Caco-2 (cell line): Measurements from ENCODE around the gene RCAN1. TPM values are rescaled to one million over a fixed set of nuclear protein-coding genes. Genes with fewer than 3 reads are reported as not detected.
"Not testable (repeated sequence)": the region's sequence is repeated elsewhere in the genome, so short reads cannot be mapped to it uniquely, and the experiment has no call there.

Experiments used
- BruUV-seq: library from RNA; stranded (reverse); fragments of 400-500 nt; replicated peaks from 2 replicates; lab custom pipeline; 2021; lab: Mats Ljungman, UMichigan
- CTCF ChIA-PET: fragments of 300-600 bp; sonication (Branson Sonifier 250); formaldehyde crosslinking; loops from one replicate; lab custom pipeline; 2022; ENCODE audit warnings: antibody characterized with exemption; lab: Charles Lee
- POLR2A ChIA-PET: fragments of 300-600 bp; sonication (Branson Sonifier 250); formaldehyde crosslinking; loops from one replicate; lab custom pipeline; 2022; ENCODE audit warnings: antibody characterized with exemption; lab: Charles Lee
- DNase-seq, 2 experiments: peaks; one replicate each; pipeline versions ENCODE4 v3.0.0 to v3.0.0-alpha.2; 2020 to 2022
- H3K27me3 ChIP-seq: replicated peaks from 2 replicates; pipeline ENCODE4 v1.6.0; 2011; ENCODE audit warnings: low read length; ENCODE audit not compliant: control insufficient read depth, insufficient read depth
- H3K36me3 ChIP-seq: 2 replicates; pipeline ENCODE4 v1.5.1; 2011; ENCODE audit warnings: low read length; ENCODE audit not compliant: control insufficient read depth, insufficient read depth
- H3K4me1 ChIP-seq: fragments of 250-450 bp; sonication (Bioruptor Pico); 2 replicates; pipeline ENCODE4 v1.5.1; 2020; ENCODE audit warnings: mild to moderate bottlenecking
- H3K4me3 ChIP-seq: 2 replicates; pipeline ENCODE4 v1.5.1; 2011; ENCODE audit warnings: low read depth, mild to moderate bottlenecking, control low read depth, low read length
- H3K9me3 ChIP-seq: fragments of 250-450 bp; sonication (Bioruptor Pico); 2 replicates; pipeline ENCODE4 v1.5.1; 2020; ENCODE audit warnings: mild to moderate bottlenecking, moderate library complexity
- H3K27ac Mint-ChIP-seq: one replicate; pipeline ENCODE4 v1.8.0; 2022; ENCODE audit warnings: mixed read lengths; ENCODE audit not compliant: unreplicated experiment
- H3K27me3 Mint-ChIP-seq: one replicate; pipeline ENCODE4 v1.8.0; 2022; ENCODE audit warnings: mixed read lengths; ENCODE audit not compliant: insufficient read depth, unreplicated experiment
- H3K36me3 Mint-ChIP-seq: one replicate; pipeline ENCODE4 v1.8.0; 2022; ENCODE audit warnings: mild to moderate bottlenecking, mixed read lengths; ENCODE audit not compliant: insufficient read depth, unreplicated experiment
- H3K4me1 Mint-ChIP-seq: one replicate; pipeline ENCODE4 v1.8.0; 2022; ENCODE audit warnings: low read depth, mixed read lengths; ENCODE audit not compliant: unreplicated experiment
- H3K4me3 Mint-ChIP-seq: one replicate; pipeline ENCODE4 v1.8.0; 2022; ENCODE audit warnings: mild to moderate bottlenecking, moderate library complexity, mixed read lengths; ENCODE audit not compliant: unreplicated experiment
- H3K9me3 Mint-ChIP-seq: one replicate; pipeline ENCODE4 v1.8.0; 2022; ENCODE audit warnings: mixed read lengths; ENCODE audit not compliant: unreplicated experiment
- intact Hi-C: fragments of 100-400 bp; cut with micrococcal nuclease; formaldehyde crosslinking; loops from one replicate; pipeline ENCODE4 v1.10.0; 2022; ENCODE audit not compliant: unreplicated experiment
- total RNA-seq: library from RNA; stranded (reverse); gene quantifications from 2 replicates; pipeline ENCODE4 v1.2.3, GENCODE V29; 2022
- TF ChIP-seq, protein P1 (sequence below), 2 experiments: fragments of 200-600 bp in 1 of 2; IDR thresholded peaks; 1 replicate in 1 of 2; 2 replicates in 1 of 2; pipeline versions ENCODE4 v1.5.1 to v1.8.0; 2011 to 2022; ENCODE audit warnings: antibody characterized with exemption in 1 of 2, control low read depth in 1 of 2, inconsistent platforms in 1 of 2, low read depth in 1 of 2, low read length in 1 of 2, mild to moderate bottlenecking in 1 of 2, moderate library complexity in 1 of 2; ENCODE audit not compliant: insufficient read depth in 1 of 2, severe bottlenecking in 1 of 2, unreplicated experiment in 1 of 2

Gene RCAN1
- total RNA-seq, 1 experiment from 2014 or later, result 29.4 TPM

DNA sequence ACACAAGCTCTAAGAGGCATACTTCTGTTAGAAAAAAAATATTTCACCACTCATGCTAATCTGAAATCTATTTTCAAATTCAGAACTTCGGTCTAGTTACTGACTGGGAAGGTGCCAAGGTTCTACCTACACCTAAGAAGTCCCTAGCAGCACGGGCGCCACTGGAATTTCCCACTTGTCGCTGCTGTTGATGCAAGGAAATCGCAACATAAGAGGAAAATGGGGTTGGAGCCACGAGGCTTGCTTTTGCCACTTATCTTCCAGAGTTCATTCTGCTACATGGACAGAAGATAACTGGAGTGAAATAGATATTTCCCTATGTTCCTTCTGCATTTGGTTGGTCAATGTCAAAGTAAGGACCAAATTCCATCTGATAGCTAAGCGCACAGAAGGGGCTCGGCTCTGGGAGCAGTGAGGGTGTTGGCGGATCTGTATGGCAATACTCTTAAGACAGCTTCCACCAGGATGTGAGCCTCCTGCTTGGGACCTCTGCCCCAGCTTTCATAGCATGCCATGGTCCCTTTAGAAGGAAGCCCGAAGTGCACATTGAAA lies 47.2 kb downstream of the RCAN1 start:
- intact Hi-C loops, result no loop called here
- H3K4me1 Mint-ChIP-seq, result no peaks in the 10 kb centered on the region
- H3K27ac Mint-ChIP-seq, result no peak overlapping the region
- no peak overlapping the region for H3K4me3 Mint-ChIP-seq
- Histone ChIP-seq H3K27me3 (no peaks in the 10 kb centered on the region), H3K4me1 (no peaks in the 10 kb centered on the region), H3K9me3 (no peaks in the 10 kb centered on the region), H3K4me3 (no peak overlapping the region), H3K36me3 (no peaks in the 10 kb centered on the region)
- no peaks in the 10 kb centered on the region for H3K27me3 Mint-ChIP-seq
- DNase-seq, result no peak
- no TSS peak for BruUV-seq
- CTCF ChIA-PET, result no interaction called here
- no peaks in the 10 kb centered on the region for H3K36me3 Mint-ChIP-seq
- no peaks in the 10 kb centered on the region for H3K9me3 Mint-ChIP-seq
- POLR2A ChIA-PET, result no interaction called here
- TF ChIP-seq, protein P1, sequence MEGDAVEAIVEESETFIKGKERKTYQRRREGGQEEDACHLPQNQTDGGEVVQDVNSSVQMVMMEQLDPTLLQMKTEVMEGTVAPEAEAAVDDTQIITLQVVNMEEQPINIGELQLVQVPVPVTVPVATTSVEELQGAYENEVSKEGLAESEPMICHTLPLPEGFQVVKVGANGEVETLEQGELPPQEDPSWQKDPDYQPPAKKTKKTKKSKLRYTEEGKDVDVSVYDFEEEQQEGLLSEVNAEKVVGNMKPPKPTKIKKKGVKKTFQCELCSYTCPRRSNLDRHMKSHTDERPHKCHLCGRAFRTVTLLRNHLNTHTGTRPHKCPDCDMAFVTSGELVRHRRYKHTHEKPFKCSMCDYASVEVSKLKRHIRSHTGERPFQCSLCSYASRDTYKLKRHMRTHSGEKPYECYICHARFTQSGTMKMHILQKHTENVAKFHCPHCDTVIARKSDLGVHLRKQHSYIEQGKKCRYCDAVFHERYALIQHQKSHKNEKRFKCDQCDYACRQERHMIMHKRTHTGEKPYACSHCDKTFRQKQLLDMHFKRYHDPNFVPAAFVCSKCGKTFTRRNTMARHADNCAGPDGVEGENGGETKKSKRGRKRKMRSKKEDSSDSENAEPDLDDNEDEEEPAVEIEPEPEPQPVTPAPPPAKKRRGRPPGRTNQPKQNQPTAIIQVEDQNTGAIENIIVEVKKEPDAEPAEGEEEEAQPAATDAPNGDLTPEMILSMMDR (IDR thresholded peaks at IDR 0.05; ENCODE audit: insufficient read depth in 1 of 2, low read depth in 1 of 2, low read length in 1 of 2, severe bottlenecking in 1 of 2, unreplicated experiment in 1 of 2), result no peak

DNA sequence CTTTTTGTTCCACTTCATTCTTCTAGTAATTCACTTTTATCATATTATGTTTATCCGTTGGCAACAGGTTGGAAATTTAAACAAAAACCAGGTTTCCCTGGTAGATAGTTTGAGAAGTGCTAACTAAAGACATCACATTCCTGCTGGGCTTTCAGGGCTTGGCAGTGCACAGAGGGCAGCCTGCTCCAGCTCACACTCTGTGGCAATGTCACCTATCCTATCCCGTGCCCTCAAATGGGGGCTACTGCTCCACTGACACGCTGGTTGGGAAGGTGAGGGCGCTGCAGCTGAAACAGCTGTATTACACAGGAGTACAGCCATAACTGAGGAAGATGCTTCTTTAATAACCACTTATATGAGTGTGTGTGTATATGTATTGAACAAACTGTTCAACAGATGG lies 49.7 kb downstream of the RCAN1 start:
- CTCF ChIA-PET, result no interaction called here
- H3K36me3 ChIP-seq, result no peaks in the 10 kb centered on the region
- no peaks in the 10 kb centered on the region for H3K9me3 Mint-ChIP-seq
- H3K9me3 ChIP-seq, result no peaks in the 10 kb centered on the region
- no peak overlapping the region for H3K27ac Mint-ChIP-seq
- no peak overlapping the region for H3K4me3 Mint-ChIP-seq
- intact Hi-C loops, result no loop called here
- BruUV-seq, result no TSS peak
- POLR2A ChIA-PET, result no interaction called here
- no peaks in the 10 kb centered on the region for H3K27me3 Mint-ChIP-seq
- H3K4me3 ChIP-seq, result no peak overlapping the region
- TF ChIP-seq, protein P1 (IDR thresholded peaks at IDR 0.05; ENCODE audit: insufficient read depth in 1 of 2, low read depth in 1 of 2, low read length in 1 of 2, severe bottlenecking in 1 of 2, unreplicated experiment in 1 of 2), result no peak
- DNase-seq, result no peak
- no peaks in the 10 kb centered on the region for H3K27me3 ChIP-seq
- no peaks in the 10 kb centered on the region for H3K4me1 ChIP-seq
- H3K4me1 Mint-ChIP-seq, result no peaks in the 10 kb centered on the region
- no peaks in the 10 kb centered on the region for H3K36me3 Mint-ChIP-seq

DNA sequence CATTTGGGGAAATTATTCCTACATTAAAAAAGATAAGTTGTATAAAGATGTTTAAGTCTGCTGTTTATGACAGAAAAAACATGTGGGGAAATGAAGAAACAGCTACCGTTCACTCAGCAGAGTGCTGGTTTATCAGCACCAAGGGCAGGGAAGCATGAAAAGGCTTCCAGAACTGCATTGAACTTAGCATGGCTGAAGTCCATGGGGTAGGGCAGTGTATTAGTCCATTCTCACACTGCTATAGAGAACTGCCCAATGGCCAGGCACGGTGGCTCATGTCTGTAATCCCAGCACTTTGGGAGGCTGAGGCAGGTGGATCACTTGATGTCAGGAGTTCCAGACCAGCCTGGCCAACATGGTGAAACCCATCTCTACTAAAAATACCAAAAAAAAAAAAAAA lies 51.5 kb downstream of the RCAN1 start:
- CTCF ChIA-PET, H3K9me3 ChIP-seq, H3K4me3 Mint-ChIP-seq, H3K27me3 ChIP-seq, H3K36me3 ChIP-seq, DNase-seq, POLR2A ChIA-PET, H3K27me3 Mint-ChIP-seq, H3K4me1 Mint-ChIP-seq, intact Hi-C loops, BruUV-seq, H3K36me3 Mint-ChIP-seq, H3K9me3 Mint-ChIP-seq, H3K4me3 ChIP-seq, H3K27ac Mint-ChIP-seq, H3K4me1 ChIP-seq: not testable (repeated sequence)

DNA sequence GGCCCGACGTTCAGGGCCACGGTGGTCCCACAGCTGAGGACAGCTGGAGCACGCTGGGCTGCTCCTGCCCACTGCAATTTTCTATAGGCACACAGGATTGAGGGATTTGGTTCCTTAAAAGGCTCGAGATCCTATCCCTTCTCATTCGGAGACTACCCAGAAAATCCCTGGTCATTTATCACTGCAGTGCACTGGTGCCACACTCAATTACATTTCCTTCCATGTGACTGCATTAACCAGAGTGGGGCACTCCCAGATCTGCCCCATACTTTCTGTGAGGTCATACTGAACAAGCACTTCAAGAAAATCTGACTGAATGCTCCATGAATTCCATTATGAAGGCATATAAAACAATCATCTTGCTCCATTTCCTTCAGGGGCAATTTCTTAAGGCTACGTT lies 53.1 kb downstream of the RCAN1 start:
- H3K4me3 ChIP-seq, result no peak overlapping the region
- no TSS peak for BruUV-seq
- H3K36me3 Mint-ChIP-seq, result no peaks in the 10 kb centered on the region
- H3K4me1 Mint-ChIP-seq, result no peaks in the 10 kb centered on the region
- ChIA-PET POLR2A (no interaction called here), CTCF (no interaction called here)
- no peaks in the 10 kb centered on the region for H3K36me3 ChIP-seq
- TF ChIP-seq, protein P1 (IDR thresholded peaks at IDR 0.05; ENCODE audit: insufficient read depth in 1 of 2, low read depth in 1 of 2, low read length in 1 of 2, severe bottlenecking in 1 of 2, unreplicated experiment in 1 of 2), result no peak
- no peak overlapping the region for H3K4me3 Mint-ChIP-seq
- no peaks in the 10 kb centered on the region for H3K4me1 ChIP-seq
- intact Hi-C loops, result no loop called here
- H3K9me3 Mint-ChIP-seq, result no peaks in the 10 kb centered on the region
- H3K27me3 ChIP-seq, result no peaks in the 10 kb centered on the region
- no peak for DNase-seq
- H3K27ac Mint-ChIP-seq, result no peak overlapping the region
- H3K9me3 ChIP-seq, result no peaks in the 10 kb centered on the region
- no peaks in the 10 kb centered on the region for H3K27me3 Mint-ChIP-seq
